SK-N-SH (cell line): ENCODE results near the gene SHISAL2B. TPM values are rescaled to one million over a fixed set of nuclear protein-coding genes. Genes with fewer than 3 reads are reported as not detected.
"Not testable (repeated sequence)": the region's sequence is repeated elsewhere in the genome, so short reads cannot be mapped to it uniquely, and the experiment has no call there.

Experiments
- CTCF ChIA-PET: fragments of 300-600, 350-600 bp; formaldehyde crosslinking; extraction: SDS; loops from one replicate; lab custom pipeline; 2021; lab: Yijun Ruan, JAX
- POLR2A ChIA-PET: fragments of 350-600 bp; sonication (Branson Sonifier 250); formaldehyde crosslinking; extraction: SDS; loops from one replicate; lab custom pipeline; 2020; ENCODE audit warnings: antibody characterized with exemption, inconsistent platforms; lab: Yijun Ruan, JAX
- DNase-seq: peaks from one replicate; pipeline ENCODE4 v3.0.0; 2012
- H2AFZ ChIP-seq: fragments of 200-600 bp; sonication (generic); 2 replicates; pipeline ENCODE4 v1.8.1; 2016; ENCODE audit warnings: antibody characterized with exemption, mild to moderate bottlenecking, low read depth
- H3F3A ChIP-seq: fragments of 200-600 bp; sonication (generic); replicated peaks from 2 replicates; pipeline ENCODE3; 2016; ENCODE audit warnings: antibody characterized with exemption, mild to moderate bottlenecking; ENCODE audit not compliant: insufficient read depth
- H3K27ac ChIP-seq, 2 experiments: fragments of 200-500 bp in 1 of 2; fragments of 200-600 bp in 1 of 2; sonication (Bioruptor generic) in 1 of 2; sonication (generic), shearing (Covaris generic) in 1 of 2; 2 replicates each; pipeline versions ENCODE4 v1.5.1 to v1.6.1; 2014 to 2016; ENCODE audit warnings: low read depth in 2 of 2, inconsistent platforms in 1 of 2, low read length in 1 of 2, mild to moderate bottlenecking in 1 of 2, mixed read lengths in 1 of 2
- H3K27me3 ChIP-seq: fragments of 200-600 bp; sonication (generic), shearing (Covaris generic); 2 replicates; pipeline ENCODE4 v1.6.1; 2016; ENCODE audit warnings: mixed run types; ENCODE audit not compliant: insufficient read depth
- H3K36me3 ChIP-seq, 2 experiments: fragments of 200-500 bp in 1 of 2; fragments of 200-600 bp in 1 of 2; sonication (Bioruptor generic) in 1 of 2; sonication (generic) in 1 of 2; replicated peaks in 1 of 2; 2 replicates each; pipeline versions ENCODE3 to v1.5.1; 2014 to 2016; ENCODE audit warnings: low read length in 1 of 2, mild to moderate bottlenecking in 1 of 2; ENCODE audit not compliant: insufficient read depth in 2 of 2, control insufficient read depth in 1 of 2
- H3K4me1 ChIP-seq, 2 experiments: fragments of 200-500 bp in 1 of 2; fragments of 200-600 bp in 1 of 2; sonication (Bioruptor generic) in 1 of 2; sonication (generic), shearing (Covaris generic) in 1 of 2; 2 replicates each; pipeline versions ENCODE4 v1.5.1 to v1.6.1; 2014 to 2016; ENCODE audit warnings: low read depth in 1 of 2, low read length in 1 of 2, mixed run types in 1 of 2; ENCODE audit not compliant: insufficient read depth in 2 of 2, control insufficient read depth in 1 of 2
- H3K4me2 ChIP-seq: fragments of 200-600 bp; sonication (generic), shearing (Covaris generic); 2 replicates; pipeline ENCODE4 v1.6.1; 2017; ENCODE audit warnings: mixed run types
- H3K4me3 ChIP-seq, 2 experiments: fragments of 200-500 bp in 1 of 2; fragments of 200-600 bp in 1 of 2; sonication (Bioruptor generic) in 1 of 2; sonication (generic), shearing (Covaris generic) in 1 of 2; 2 replicates each; pipeline versions ENCODE4 v1.5.1 to v1.8.1; 2014 to 2016; ENCODE audit warnings: low read depth in 2 of 2, inconsistent platforms in 1 of 2, low read length in 1 of 2, mild to moderate bottlenecking in 1 of 2, mixed read lengths in 1 of 2, moderate library complexity in 1 of 2
- H3K79me2 ChIP-seq: fragments of 200-600 bp; sonication (generic); 2 replicates; pipeline ENCODE4 v1.8.1; 2017; ENCODE audit warnings: mild to moderate bottlenecking; ENCODE audit not compliant: insufficient read depth
- H3K9ac ChIP-seq: fragments of 200-600 bp; sonication (generic); 2 replicates; pipeline ENCODE4 v1.6.1; 2017; ENCODE audit warnings: mixed run types
- H3K9me2 ChIP-seq: fragments of 200-600 bp; sonication (generic); 2 replicates; pipeline ENCODE4 v1.6.1; 2017; ENCODE audit warnings: mixed run types
- H3K9me3 ChIP-seq: fragments of 200-600 bp; sonication (generic); 2 replicates; pipeline ENCODE4 v1.6.1; 2017; ENCODE audit warnings: mixed run types, mild to moderate bottlenecking, moderate library complexity
- H4K20me1 ChIP-seq: fragments of 200-600 bp; sonication (generic); 2 replicates; pipeline ENCODE4 v1.6.1; 2017; ENCODE audit warnings: mild to moderate bottlenecking, mixed run types; ENCODE audit not compliant: insufficient read depth
- CHD2 ChIP-seq: fragments of 150-350 bp; IDR thresholded peaks from 2 replicates; pipeline ENCODE4 v1.6.1; 2018; ENCODE audit warnings: low read length; ENCODE audit not compliant: partially characterized antibody
- ELF1 ChIP-seq: IDR thresholded peaks from 2 replicates; pipeline ENCODE4 v1.4.0; 2012
- EP300 ChIP-seq, 2 experiments: IDR thresholded peaks; 2 replicates each; pipeline versions ENCODE4 v1.4.0 to v1.6.1; 2012; ENCODE audit warnings: borderline replicate concordance in 1 of 2, low read depth in 1 of 2, low read length in 1 of 2
- FOSL2 ChIP-seq: IDR thresholded peaks from 2 replicates; pipeline ENCODE4 v1.4.0; 2012; ENCODE audit warnings: low read depth, mild to moderate bottlenecking, moderate library complexity, borderline replicate concordance
- FOXM1 ChIP-seq: IDR thresholded peaks from 2 replicates; pipeline ENCODE4 v1.4.0; 2012; ENCODE audit warnings: low read depth, mild to moderate bottlenecking
- JUND ChIP-seq: IDR thresholded peaks from 2 replicates; pipeline ENCODE4 v1.4.0; 2012
- MEF2A ChIP-seq: IDR thresholded peaks from 2 replicates; pipeline ENCODE4 v1.4.0; 2012; ENCODE audit warnings: low read depth, borderline replicate concordance
- RFX5 ChIP-seq: IDR thresholded peaks from 2 replicates; pipeline ENCODE4 v1.6.1; 2012; ENCODE audit warnings: mild to moderate bottlenecking, improper control_type of control experiment, low read length
- RXRA ChIP-seq: IDR thresholded peaks from 2 replicates; pipeline ENCODE4 v1.4.0; 2012; ENCODE audit warnings: low read depth, mild to moderate bottlenecking, borderline replicate concordance
- SIN3A ChIP-seq: IDR thresholded peaks from 2 replicates; pipeline ENCODE4 v1.6.1; 2012; ENCODE audit warnings: low read depth, mild to moderate bottlenecking, low read length, moderate library complexity, borderline replicate concordance
- SMC3 ChIP-seq: IDR thresholded peaks from 2 replicates; pipeline ENCODE4 v1.6.1; 2012; ENCODE audit warnings: low read depth, low read length, improper control_type of control experiment
- TAF1 ChIP-seq: IDR thresholded peaks from 2 replicates; pipeline ENCODE4 v1.6.1; 2012; ENCODE audit warnings: low read depth, mild to moderate bottlenecking, low read length, moderate library complexity, borderline replicate concordance
- TCF12 ChIP-seq: IDR thresholded peaks from 2 replicates; pipeline ENCODE4 v1.4.0; 2012
- YY1 ChIP-seq: IDR thresholded peaks from 2 replicates; pipeline ENCODE4 v1.4.0; 2012; ENCODE audit warnings: low read depth, mild to moderate bottlenecking
- WGBS: methylation state at CpG from one replicate; pipeline ENCODE4 v1.1.6; 2017; ENCODE audit warnings: low lambda C conversion rate; 5-methylcytosine and 5-hydroxymethylcytosine counted together
- polyA plus RNA-seq, 3 experiments: library from polyadenylated mRNA; depleted of rRNA; stranded (reverse); fragments of >200 nt; gene quantifications; 2 replicates each; pipeline ENCODE4 v1.2.3, GENCODE V29; 2012
- TF ChIP-seq, protein P1 (sequence below): IDR thresholded peaks from 2 replicates; pipeline ENCODE4 v1.4.0; 2012; ENCODE audit warnings: low read depth
- TF ChIP-seq, protein P2 (sequence below): IDR thresholded peaks from 2 replicates; pipeline ENCODE4 v1.4.0; 2012; ENCODE audit warnings: low read depth, borderline replicate concordance
- TF ChIP-seq, protein P3 (sequence below): IDR thresholded peaks from 2 replicates; pipeline ENCODE4; 2012
- TF ChIP-seq, protein P4 (sequence below): fragments of 150-350 bp; IDR thresholded peaks from 2 replicates; pipeline ENCODE4 v1.6.1; 2017; ENCODE audit warnings: antibody characterized with exemption, low read length, low read depth, borderline replicate concordance

Gene SHISAL2B
- polyA plus RNA-seq, 1 of the 3 experiments (the other 2 are of a cell fraction), result not detected

DNA sequence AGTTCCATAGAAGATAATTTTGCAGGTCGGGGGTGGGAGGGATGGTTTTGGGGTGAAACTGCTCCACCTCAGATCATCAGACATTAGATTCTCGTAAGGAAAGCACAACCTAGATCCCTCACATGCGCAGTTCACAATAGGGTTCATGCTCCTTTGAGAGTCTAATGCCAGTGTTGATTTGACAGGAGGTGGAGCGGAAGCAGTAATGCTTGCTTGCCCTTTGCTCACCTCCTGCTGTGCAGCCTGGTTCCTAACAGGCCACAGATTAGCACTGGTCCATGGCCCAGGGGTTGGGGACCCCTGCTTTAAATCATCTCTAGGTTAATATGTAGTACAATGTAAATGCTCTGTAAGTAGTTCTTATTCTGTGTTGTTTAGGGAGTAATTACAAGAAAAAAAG, 10.5 kb downstream of the SHISAL2B start (continued):
- TF ChIP-seq YY1 (no peak), RXRA (no peak), EP300 (IDR thresholded peaks at IDR 0.05; ENCODE audit: borderline replicate concordance in 1 of 2, low read depth in 1 of 2, low read length in 1 of 2) (no peak), TAF1 (no peak), FOXM1 (no peak)
- TF ChIP-seq, protein P1, sequence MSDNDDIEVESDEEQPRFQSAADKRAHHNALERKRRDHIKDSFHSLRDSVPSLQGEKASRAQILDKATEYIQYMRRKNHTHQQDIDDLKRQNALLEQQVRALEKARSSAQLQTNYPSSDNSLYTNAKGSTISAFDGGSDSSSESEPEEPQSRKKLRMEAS, result no peak
- TF ChIP-seq, protein P2, sequence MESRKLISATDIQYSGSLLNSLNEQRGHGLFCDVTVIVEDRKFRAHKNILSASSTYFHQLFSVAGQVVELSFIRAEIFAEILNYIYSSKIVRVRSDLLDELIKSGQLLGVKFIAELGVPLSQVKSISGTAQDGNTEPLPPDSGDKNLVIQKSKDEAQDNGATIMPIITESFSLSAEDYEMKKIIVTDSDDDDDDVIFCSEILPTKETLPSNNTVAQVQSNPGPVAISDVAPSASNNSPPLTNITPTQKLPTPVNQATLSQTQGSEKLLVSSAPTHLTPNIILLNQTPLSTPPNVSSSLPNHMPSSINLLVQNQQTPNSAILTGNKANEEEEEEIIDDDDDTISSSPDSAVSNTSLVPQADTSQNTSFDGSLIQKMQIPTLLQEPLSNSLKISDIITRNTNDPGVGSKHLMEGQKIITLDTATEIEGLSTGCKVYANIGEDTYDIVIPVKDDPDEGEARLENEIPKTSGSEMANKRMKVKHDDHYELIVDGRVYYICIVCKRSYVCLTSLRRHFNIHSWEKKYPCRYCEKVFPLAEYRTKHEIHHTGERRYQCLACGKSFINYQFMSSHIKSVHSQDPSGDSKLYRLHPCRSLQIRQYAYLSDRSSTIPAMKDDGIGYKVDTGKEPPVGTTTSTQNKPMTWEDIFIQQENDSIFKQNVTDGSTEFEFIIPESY, result no peak
- TF ChIP-seq, protein P3, sequence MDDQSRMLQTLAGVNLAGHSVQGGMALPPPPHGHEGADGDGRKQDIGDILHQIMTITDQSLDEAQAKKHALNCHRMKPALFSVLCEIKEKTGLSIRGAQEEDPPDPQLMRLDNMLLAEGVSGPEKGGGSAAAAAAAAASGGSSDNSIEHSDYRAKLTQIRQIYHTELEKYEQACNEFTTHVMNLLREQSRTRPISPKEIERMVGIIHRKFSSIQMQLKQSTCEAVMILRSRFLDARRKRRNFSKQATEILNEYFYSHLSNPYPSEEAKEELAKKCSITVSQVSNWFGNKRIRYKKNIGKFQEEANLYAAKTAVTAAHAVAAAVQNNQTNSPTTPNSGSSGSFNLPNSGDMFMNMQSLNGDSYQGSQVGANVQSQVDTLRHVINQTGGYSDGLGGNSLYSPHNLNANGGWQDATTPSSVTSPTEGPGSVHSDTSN, result no peak

DNA sequence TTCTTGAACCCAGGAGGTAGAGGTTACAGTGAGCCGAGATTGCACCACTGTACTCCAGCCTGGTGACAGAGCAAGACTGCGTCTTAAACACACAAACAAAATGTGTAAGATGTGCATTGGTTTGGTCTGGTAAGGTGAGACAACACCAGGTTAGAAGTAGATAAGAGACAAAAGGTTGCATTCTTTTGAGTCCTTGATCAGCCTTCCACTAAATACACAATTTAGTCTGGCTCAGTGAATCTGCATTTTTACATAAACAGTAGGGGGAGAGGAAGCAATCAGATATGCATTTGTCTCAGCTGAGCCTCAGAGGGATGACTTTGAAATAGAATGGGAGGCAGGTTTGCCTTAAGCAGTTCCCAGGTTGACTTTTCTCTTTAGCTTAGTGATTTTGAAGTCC, 15.8 kb downstream of the SHISAL2B start:
- H3K36me3 ChIP-seq, H3K9me2 ChIP-seq, H3K4me2 ChIP-seq, H3F3A ChIP-seq, H3K79me2 ChIP-seq, H3K27me3 ChIP-seq, H4K20me1 ChIP-seq, H3K27ac ChIP-seq, H3K4me3 ChIP-seq, H3K4me1 ChIP-seq, POLR2A ChIA-PET, H3K9ac ChIP-seq, H3K9me3 ChIP-seq, H2AFZ ChIP-seq, DNase-seq: not testable (repeated sequence)
- WGBS, result 23% methylated on average over 2 of the region's 2 CpGs
- CTCF ChIA-PET, result interaction anchor here (0.8 kb wide), 1 partner anchor 131 kb away, joined by 3 read pairs; no protein-coding TSS in a partner anchor

DNA sequence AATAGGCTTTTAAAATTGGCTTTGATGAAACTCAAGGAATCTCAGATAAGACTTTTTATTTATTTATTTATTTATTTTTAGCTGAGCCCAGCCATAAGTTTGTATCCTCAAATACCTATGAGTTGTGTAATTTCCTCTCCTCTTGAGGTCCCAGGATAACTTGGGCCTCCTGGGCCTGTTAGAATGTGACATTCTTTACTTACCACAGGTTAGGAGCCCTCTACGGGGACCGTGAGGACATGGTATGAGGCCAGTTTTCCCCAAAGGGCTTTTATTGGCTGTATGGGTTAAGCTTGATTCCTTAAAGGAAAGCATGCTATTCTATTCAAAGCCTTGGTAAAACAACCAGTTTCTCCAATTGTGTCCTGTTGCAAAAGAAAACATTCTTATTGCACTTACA, 16.9 kb downstream of the SHISAL2B start:
- Histone ChIP-seq H3K27ac (no peak overlapping the region), H4K20me1 (no peaks in the 10 kb centered on the region), H3K36me3 (no peaks in the 10 kb centered on the region), H3F3A (no peaks in the 10 kb centered on the region), H3K9me3 (no peaks in the 10 kb centered on the region), H3K4me3 (no peak overlapping the region), H3K79me2 (no peaks in the 10 kb centered on the region), H3K4me2 (no peak overlapping the region), H3K9ac (no peak overlapping the region), H3K9me2 (no peaks in the 10 kb centered on the region), H3K4me1 (no peaks in the 10 kb centered on the region), H2AFZ (no peak overlapping the region), H3K27me3 (peaks cover 6% of the 10 kb centered on the region; the same call in 1 of the 2 replicates)
- DNase-seq, result no peak
- POLR2A ChIA-PET, result no interaction called here
- WGBS, result 41% methylated on average over 2 of the region's 2 CpGs
- CTCF ChIA-PET, result interaction anchor here (0.6 to 1.1 kb wide), 2 partner anchors 98 to 110 kb away, joined by 3 read pairs; no protein-coding TSS in a partner anchor
- TF ChIP-seq JUND, result no peak
- TF ChIP-seq, protein P4, sequence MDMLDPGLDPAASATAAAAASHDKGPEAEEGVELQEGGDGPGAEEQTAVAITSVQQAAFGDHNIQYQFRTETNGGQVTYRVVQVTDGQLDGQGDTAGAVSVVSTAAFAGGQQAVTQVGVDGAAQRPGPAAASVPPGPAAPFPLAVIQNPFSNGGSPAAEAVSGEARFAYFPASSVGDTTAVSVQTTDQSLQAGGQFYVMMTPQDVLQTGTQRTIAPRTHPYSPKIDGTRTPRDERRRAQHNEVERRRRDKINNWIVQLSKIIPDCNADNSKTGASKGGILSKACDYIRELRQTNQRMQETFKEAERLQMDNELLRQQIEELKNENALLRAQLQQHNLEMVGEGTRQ, result no peak
- TF ChIP-seq CHD2, result no peak
- no peak for TF ChIP-seq MEF2A
- no peak for TF ChIP-seq RFX5
- no peak for TF ChIP-seq ELF1
- TF ChIP-seq, protein P3, result no peak
- TF ChIP-seq SIN3A, result no peak
- TF ChIP-seq FOSL2, result no peak
- no peak for TF ChIP-seq SMC3
- no peak for TF ChIP-seq TAF1
- TF ChIP-seq YY1, result no peak
- TF ChIP-seq TCF12, result no peak

DNA sequence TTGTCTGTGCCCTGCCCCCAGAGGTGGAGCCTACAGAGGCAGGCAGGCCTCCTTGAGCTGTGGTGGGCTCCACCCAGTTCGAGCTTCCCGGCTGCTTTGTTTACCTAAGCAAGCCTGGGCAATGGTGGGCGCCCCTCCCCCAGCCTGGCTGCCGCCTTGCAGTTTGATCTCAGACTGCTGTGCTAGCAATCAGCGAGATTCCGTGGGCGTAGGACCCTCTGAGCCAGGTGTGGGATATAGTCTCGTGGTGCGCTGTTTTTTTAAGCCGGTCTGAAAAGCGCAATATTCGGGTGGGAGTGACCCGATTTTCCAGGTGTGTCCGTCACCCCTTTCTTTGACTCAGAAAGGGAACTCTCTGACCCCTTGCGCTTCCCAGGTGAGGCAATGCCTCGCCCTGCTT, 24.2 kb downstream of the SHISAL2B start:
- H2AFZ ChIP-seq, POLR2A ChIA-PET, H3K27ac ChIP-seq, H3K4me3 ChIP-seq, H3K9me2 ChIP-seq, H3K4me2 ChIP-seq, H4K20me1 ChIP-seq, CTCF ChIA-PET, H3K9ac ChIP-seq, H3K36me3 ChIP-seq, H3K27me3 ChIP-seq, H3K9me3 ChIP-seq, H3K4me1 ChIP-seq, H3F3A ChIP-seq, H3K79me2 ChIP-seq, DNase-seq: not testable (repeated sequence)
- 89% methylated on average over 10 of the region's 16 CpGs for WGBS
